Measurements from ENCODE around the gene CHST4. TPM values are rescaled to one million over a fixed set of nuclear protein-coding genes. Genes with fewer than 3 reads are reported as not detected.
"Not testable (repeated sequence)": the region's sequence is repeated elsewhere in the genome, so short reads cannot be mapped to it uniquely, and the experiment has no call there.

Gene CHST4
- total RNA-seq, 1 donor from 2014 or later: not detected

- no peak overlapping the region for H3K4me3 Mint-ChIP-seq (ENCODE audit: unreplicated experiment)
- no peaks in the 10 kb centered on the region for H3K4me1 Mint-ChIP-seq (ENCODE audit: low read depth)
- DNase-seq (ENCODE audit: low spot score): no peak
- no peaks in the 10 kb centered on the region for H3K9me3 Mint-ChIP-seq (ENCODE audit: low read depth)
- H3K27ac Mint-ChIP-seq (ENCODE audit: unreplicated experiment): no peak overlapping the region
- TF ChIP-seq, protein P1, sequence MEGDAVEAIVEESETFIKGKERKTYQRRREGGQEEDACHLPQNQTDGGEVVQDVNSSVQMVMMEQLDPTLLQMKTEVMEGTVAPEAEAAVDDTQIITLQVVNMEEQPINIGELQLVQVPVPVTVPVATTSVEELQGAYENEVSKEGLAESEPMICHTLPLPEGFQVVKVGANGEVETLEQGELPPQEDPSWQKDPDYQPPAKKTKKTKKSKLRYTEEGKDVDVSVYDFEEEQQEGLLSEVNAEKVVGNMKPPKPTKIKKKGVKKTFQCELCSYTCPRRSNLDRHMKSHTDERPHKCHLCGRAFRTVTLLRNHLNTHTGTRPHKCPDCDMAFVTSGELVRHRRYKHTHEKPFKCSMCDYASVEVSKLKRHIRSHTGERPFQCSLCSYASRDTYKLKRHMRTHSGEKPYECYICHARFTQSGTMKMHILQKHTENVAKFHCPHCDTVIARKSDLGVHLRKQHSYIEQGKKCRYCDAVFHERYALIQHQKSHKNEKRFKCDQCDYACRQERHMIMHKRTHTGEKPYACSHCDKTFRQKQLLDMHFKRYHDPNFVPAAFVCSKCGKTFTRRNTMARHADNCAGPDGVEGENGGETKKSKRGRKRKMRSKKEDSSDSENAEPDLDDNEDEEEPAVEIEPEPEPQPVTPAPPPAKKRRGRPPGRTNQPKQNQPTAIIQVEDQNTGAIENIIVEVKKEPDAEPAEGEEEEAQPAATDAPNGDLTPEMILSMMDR (IDR thresholded peaks at IDR 0.05): no peak
- H3K27me3 Mint-ChIP-seq (ENCODE audit: low read depth): peaks cover 38% of the 10 kb centered on the region
- peaks cover 2% of the 10 kb centered on the region for H3K36me3 Mint-ChIP-seq (ENCODE audit: low read depth)
These were observed 29.1 kb downstream of the CHST4 start for GRCh38 chr16:71555230-71555891.

DNA sequence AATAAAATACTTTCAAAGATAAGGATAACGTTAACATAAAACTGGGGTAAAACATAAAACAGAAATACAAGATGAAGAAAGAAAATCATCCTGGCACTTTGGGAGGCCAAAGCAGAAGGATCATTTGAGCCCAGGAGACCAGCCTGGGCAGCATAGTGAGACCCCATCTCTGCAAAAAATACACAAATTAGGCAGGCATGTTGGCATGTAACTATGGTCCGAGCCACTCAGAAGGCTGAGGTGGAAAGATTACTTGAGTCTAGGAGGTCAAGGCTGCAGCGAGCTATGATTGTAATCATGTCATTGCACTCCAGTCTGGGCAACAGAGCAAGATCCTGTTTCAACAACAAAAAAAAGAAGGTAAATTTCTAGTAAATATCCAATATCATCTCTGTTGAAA, 31.1 kb downstream of the CHST4 start:
- peaks cover 2% of the 10 kb centered on the region for H3K36me3 Mint-ChIP-seq (ENCODE audit: low read depth)
- TF ChIP-seq, protein P1 (IDR thresholded peaks at IDR 0.05): no peak
- H3K4me3 Mint-ChIP-seq (ENCODE audit: unreplicated experiment): no peak overlapping the region
- no peak for DNase-seq (ENCODE audit: low spot score)
- H3K9me3 Mint-ChIP-seq (ENCODE audit: low read depth): peaks cover 13% of the 10 kb centered on the region
- H3K27me3 Mint-ChIP-seq (ENCODE audit: low read depth): peaks cover 38% of the 10 kb centered on the region
- H3K27ac Mint-ChIP-seq (ENCODE audit: unreplicated experiment): no peak overlapping the region
- no peaks in the 10 kb centered on the region for H3K4me1 Mint-ChIP-seq (ENCODE audit: low read depth)

DNA sequence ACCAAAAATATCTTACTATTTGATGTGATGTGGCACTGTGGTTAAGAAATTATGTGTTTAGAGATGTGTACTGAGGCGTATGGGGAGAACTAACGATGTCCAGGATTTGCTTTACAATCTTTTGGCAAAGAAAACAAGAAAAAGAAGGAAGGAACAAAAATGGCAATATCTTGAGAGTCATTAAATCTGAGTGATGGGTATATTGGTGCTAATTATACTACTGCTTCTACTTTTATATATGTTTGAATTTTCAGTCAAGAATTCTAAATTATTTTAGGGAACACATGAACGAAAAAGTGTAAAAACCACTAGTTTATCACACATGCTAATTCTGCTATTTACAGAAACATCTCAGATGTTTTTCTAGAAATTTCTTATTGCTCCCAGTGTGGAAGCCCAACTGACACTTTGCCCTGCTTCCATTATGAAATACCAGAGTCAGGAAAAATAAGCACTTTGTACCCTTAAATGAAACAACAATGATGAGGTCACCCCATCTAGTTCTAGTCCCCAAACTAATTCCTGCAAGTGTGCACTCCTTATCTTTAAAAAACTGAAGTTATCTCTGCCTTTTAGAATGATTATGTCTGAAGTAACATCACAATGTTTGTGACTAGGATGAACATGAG, 31.8 kb downstream of the CHST4 start:
- Mint-ChIP-seq H3K27ac (ENCODE audit: unreplicated experiment) (no peak overlapping the region), H3K4me1 (ENCODE audit: low read depth) (no peaks in the 10 kb centered on the region), H3K9me3 (ENCODE audit: low read depth) (peaks cover 17% of the 10 kb centered on the region), H3K36me3 (ENCODE audit: low read depth) (peaks cover 2% of the 10 kb centered on the region), H3K27me3 (ENCODE audit: low read depth) (peaks cover 31% of the 10 kb centered on the region), H3K4me3 (ENCODE audit: unreplicated experiment) (no peak overlapping the region)
- TF ChIP-seq, protein P1 (IDR thresholded peaks at IDR 0.05): no peak
- DNase-seq (ENCODE audit: low spot score): no peak

- peaks cover 7% of the 10 kb centered on the region for H3K4me1 Mint-ChIP-seq (ENCODE audit: low read depth)
- H3K27me3 Mint-ChIP-seq (ENCODE audit: low read depth): peaks cover 30% of the 10 kb centered on the region
- TF ChIP-seq, protein P1 (IDR thresholded peaks at IDR 0.05): no peak
- no peak overlapping the region for H3K4me3 Mint-ChIP-seq (ENCODE audit: unreplicated experiment)
- peaks cover 17% of the 10 kb centered on the region for H3K9me3 Mint-ChIP-seq (ENCODE audit: low read depth)
- H3K27ac Mint-ChIP-seq (ENCODE audit: unreplicated experiment): no peak overlapping the region
- H3K36me3 Mint-ChIP-seq (ENCODE audit: low read depth): peaks cover 2% of the 10 kb centered on the region
- no peak for DNase-seq (ENCODE audit: low spot score)
These were observed 33.6 kb downstream of the CHST4 start for GRCh38 chr16:71559855-71560254.

- Mint-ChIP-seq H3K27me3 (ENCODE audit: low read depth) (peaks cover 32% of the 10 kb centered on the region), H3K4me1 (ENCODE audit: low read depth) (peaks cover 16% of the 10 kb centered on the region), H3K9me3 (ENCODE audit: low read depth) (peaks cover 17% of the 10 kb centered on the region)
- H3K4me3 Mint-ChIP-seq (ENCODE audit: unreplicated experiment); H3K27ac Mint-ChIP-seq (ENCODE audit: unreplicated experiment); DNase-seq (ENCODE audit: low spot score); H3K36me3 Mint-ChIP-seq (ENCODE audit: low read depth): not testable (repeated sequence)
These were observed 35.7 kb downstream of the CHST4 start for GRCh38 chr16:71561886-71562285.
